ENCODE measurements around the gene RPS15A.
"Not testable (repeated sequence)": the region's sequence is repeated elsewhere in the genome, so short reads cannot be mapped to it uniquely, and the experiment has no call there.

GRCh38 chr16:18774651-18775050, 15.5 kb downstream of the RPS15A start:
- TF ChIP-seq CTCF (IDR thresholded peaks at IDR 0.05; ENCODE audit: insufficient read depth, low read length, poor library complexity, severe bottlenecking); EZH2phosphoT487 (conservative IDR thresholded peaks at IDR 0.05; ENCODE audit: low read length): not testable (repeated sequence)
